ENCODE measurements around the gene ADAM22. TPM values are rescaled to one million over a fixed set of nuclear protein-coding genes. Genes with fewer than 3 reads are reported as not detected.

ADAM22 gene
- polyA plus RNA-seq, 1 donor from 2014 or later = 46.3 TPM

- no peak for TF ChIP-seq EP300 (conservative IDR thresholded peaks at IDR 0.05; ENCODE audit: poor library complexity, severe bottlenecking)
- no peak for TF ChIP-seq MXI1 (conservative IDR thresholded peaks at IDR 0.05; ENCODE audit: poor library complexity, severe bottlenecking)
- no peak for TF ChIP-seq EZH2 (IDR thresholded peaks at IDR 0.05; ENCODE audit: borderline replicate concordance, insufficient read depth, low read length, poor library complexity, severe bottlenecking)
- TF ChIP-seq, protein P1, sequence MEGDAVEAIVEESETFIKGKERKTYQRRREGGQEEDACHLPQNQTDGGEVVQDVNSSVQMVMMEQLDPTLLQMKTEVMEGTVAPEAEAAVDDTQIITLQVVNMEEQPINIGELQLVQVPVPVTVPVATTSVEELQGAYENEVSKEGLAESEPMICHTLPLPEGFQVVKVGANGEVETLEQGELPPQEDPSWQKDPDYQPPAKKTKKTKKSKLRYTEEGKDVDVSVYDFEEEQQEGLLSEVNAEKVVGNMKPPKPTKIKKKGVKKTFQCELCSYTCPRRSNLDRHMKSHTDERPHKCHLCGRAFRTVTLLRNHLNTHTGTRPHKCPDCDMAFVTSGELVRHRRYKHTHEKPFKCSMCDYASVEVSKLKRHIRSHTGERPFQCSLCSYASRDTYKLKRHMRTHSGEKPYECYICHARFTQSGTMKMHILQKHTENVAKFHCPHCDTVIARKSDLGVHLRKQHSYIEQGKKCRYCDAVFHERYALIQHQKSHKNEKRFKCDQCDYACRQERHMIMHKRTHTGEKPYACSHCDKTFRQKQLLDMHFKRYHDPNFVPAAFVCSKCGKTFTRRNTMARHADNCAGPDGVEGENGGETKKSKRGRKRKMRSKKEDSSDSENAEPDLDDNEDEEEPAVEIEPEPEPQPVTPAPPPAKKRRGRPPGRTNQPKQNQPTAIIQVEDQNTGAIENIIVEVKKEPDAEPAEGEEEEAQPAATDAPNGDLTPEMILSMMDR (IDR thresholded peaks at IDR 0.05; ENCODE audit: poor library complexity, severe bottlenecking) = no peak
- TF ChIP-seq SMC3 (conservative IDR thresholded peaks at IDR 0.05; ENCODE audit: poor library complexity) = no peak
- TF ChIP-seq RAD21 (conservative IDR thresholded peaks at IDR 0.05) = no peak
- no peak for TF ChIP-seq TAF1 (IDR thresholded peaks at IDR 0.05; ENCODE audit: low read depth)
- no peak for TF ChIP-seq POLR2AphosphoS5 (IDR thresholded peaks at IDR 0.05)
- TF ChIP-seq, protein P2, sequence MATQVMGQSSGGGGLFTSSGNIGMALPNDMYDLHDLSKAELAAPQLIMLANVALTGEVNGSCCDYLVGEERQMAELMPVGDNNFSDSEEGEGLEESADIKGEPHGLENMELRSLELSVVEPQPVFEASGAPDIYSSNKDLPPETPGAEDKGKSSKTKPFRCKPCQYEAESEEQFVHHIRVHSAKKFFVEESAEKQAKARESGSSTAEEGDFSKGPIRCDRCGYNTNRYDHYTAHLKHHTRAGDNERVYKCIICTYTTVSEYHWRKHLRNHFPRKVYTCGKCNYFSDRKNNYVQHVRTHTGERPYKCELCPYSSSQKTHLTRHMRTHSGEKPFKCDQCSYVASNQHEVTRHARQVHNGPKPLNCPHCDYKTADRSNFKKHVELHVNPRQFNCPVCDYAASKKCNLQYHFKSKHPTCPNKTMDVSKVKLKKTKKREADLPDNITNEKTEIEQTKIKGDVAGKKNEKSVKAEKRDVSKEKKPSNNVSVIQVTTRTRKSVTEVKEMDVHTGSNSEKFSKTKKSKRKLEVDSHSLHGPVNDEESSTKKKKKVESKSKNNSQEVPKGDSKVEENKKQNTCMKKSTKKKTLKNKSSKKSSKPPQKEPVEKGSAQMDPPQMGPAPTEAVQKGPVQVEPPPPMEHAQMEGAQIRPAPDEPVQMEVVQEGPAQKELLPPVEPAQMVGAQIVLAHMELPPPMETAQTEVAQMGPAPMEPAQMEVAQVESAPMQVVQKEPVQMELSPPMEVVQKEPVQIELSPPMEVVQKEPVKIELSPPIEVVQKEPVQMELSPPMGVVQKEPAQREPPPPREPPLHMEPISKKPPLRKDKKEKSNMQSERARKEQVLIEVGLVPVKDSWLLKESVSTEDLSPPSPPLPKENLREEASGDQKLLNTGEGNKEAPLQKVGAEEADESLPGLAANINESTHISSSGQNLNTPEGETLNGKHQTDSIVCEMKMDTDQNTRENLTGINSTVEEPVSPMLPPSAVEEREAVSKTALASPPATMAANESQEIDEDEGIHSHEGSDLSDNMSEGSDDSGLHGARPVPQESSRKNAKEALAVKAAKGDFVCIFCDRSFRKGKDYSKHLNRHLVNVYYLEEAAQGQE (IDR thresholded peaks at IDR 0.05; ENCODE audit: borderline replicate concordance) = no peak
- H3K9me2 ChIP-seq (ENCODE audit: insufficient read depth, low read length) = no peaks in the 10 kb centered on the region
- no peaks in the 10 kb centered on the region for H3K27me3 ChIP-seq (ENCODE audit: insufficient read depth, low read depth, low read length)
- no peaks in the 10 kb centered on the region for H3F3A ChIP-seq (ENCODE audit: insufficient read depth, low read length, poor library complexity, severe bottlenecking)
- no peak overlapping the region for H3K27ac ChIP-seq (ENCODE audit: low read length)
- H3K9me3 ChIP-seq (ENCODE audit: low read length) = no peaks in the 10 kb centered on the region
- no peak overlapping the region for H3K4me2 ChIP-seq (ENCODE audit: low read length)
- H3K4me3 ChIP-seq (ENCODE audit: low read length) = no peak overlapping the region
- no peak overlapping the region for H3K9ac ChIP-seq (ENCODE audit: low read length)
- H3K79me2 ChIP-seq (replicated peaks; ENCODE audit: insufficient read depth, low read length) = no peaks in the 10 kb centered on the region
- H3K36me3 ChIP-seq (ENCODE audit: insufficient read depth, low read length) = no peaks in the 10 kb centered on the region
- no peak overlapping the region for H2AFZ ChIP-seq (ENCODE audit: low read depth, low read length)
- no peaks in the 10 kb centered on the region for H4K20me1 ChIP-seq (ENCODE audit: insufficient read depth)
Observed at GRCh38 chr7:88041583-88041982, 107.5 kb downstream of the ADAM22 start.

DNA sequence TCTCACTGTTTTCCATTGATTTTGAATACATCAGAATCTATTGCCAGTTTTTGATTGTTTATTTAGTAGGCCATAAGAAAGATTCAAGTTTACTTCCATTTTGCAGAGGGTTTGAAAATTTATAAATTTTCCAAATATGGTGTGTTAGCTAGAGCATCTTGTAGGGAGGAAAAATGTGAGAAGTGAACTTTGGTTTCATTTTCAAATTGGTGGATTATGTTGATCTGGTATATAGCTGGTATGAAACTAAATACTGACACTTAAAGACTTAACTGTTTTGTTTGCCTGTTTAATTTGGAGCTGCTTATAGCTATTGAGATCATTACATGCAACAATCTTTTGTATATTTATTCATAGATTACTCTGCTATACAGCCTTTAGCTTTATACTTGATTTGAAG is 108.1 kb downstream of the ADAM22 start:
- TF ChIP-seq SMC3 (conservative IDR thresholded peaks at IDR 0.05; ENCODE audit: poor library complexity) (no peak), POLR2AphosphoS5 (IDR thresholded peaks at IDR 0.05) (no peak), TAF1 (IDR thresholded peaks at IDR 0.05; ENCODE audit: low read depth) (no peak), EZH2 (IDR thresholded peaks at IDR 0.05; ENCODE audit: borderline replicate concordance, insufficient read depth, low read length, poor library complexity, severe bottlenecking) (no peak), RAD21 (conservative IDR thresholded peaks at IDR 0.05) (no peak), MXI1 (conservative IDR thresholded peaks at IDR 0.05; ENCODE audit: poor library complexity, severe bottlenecking) (no peak), EP300 (conservative IDR thresholded peaks at IDR 0.05; ENCODE audit: poor library complexity, severe bottlenecking) (no peak)
- TF ChIP-seq, protein P1 (IDR thresholded peaks at IDR 0.05; ENCODE audit: poor library complexity, severe bottlenecking) = no peak
- TF ChIP-seq, protein P2 (IDR thresholded peaks at IDR 0.05; ENCODE audit: borderline replicate concordance) = no peak
- no peaks in the 10 kb centered on the region for H3K27me3 ChIP-seq (ENCODE audit: insufficient read depth, low read depth, low read length)
- no peak overlapping the region for H3K9ac ChIP-seq (ENCODE audit: low read length)
- H3K9me3 ChIP-seq (ENCODE audit: low read length) = no peaks in the 10 kb centered on the region
- no peak overlapping the region for H3K27ac ChIP-seq (ENCODE audit: low read length)
- no peak overlapping the region for H3K4me2 ChIP-seq (ENCODE audit: low read length)
- H3K36me3 ChIP-seq (ENCODE audit: insufficient read depth, low read length) = no peaks in the 10 kb centered on the region
- no peaks in the 10 kb centered on the region for H3K9me2 ChIP-seq (ENCODE audit: insufficient read depth, low read length)
- no peaks in the 10 kb centered on the region for H3K79me2 ChIP-seq (replicated peaks; ENCODE audit: insufficient read depth, low read length)
- no peak overlapping the region for H3K4me3 ChIP-seq (ENCODE audit: low read length)
- no peaks in the 10 kb centered on the region for H4K20me1 ChIP-seq (ENCODE audit: insufficient read depth)
- H2AFZ ChIP-seq (ENCODE audit: low read depth, low read length) = no peak overlapping the region
- no peaks in the 10 kb centered on the region for H3F3A ChIP-seq (ENCODE audit: insufficient read depth, low read length, poor library complexity, severe bottlenecking)
